Mucosa of descending colon (tissue), 3 donors: ENCODE measurements around the gene THADA. TPM values are rescaled to one million over a fixed set of nuclear protein-coding genes. Genes with fewer than 3 reads are reported as not detected.
A peak's percentile ranks its signal among the peaks of the same experiment; 100 is the strongest.

Experiments
- ATAC-seq: fragments of 200-7000 bp; cut with Tn5 transposase; one replicate; pipeline ENCODE4 v1.9.1; 2020; ENCODE audit warnings: mild to moderate bottlenecking, moderate library complexity
- DNase-seq, 3 donors: peaks; one replicate each; pipeline ENCODE4 v3.0.0-alpha.2; 2020
- H3K36me3 ChIP-seq: fragments of 200-600 bp; one replicate; pipeline ENCODE4 v1.8.0; 2021; ENCODE audit warnings: low read depth, mild to moderate bottlenecking
- H3K4me1 ChIP-seq: fragments of 200-600 bp; one replicate; pipeline ENCODE4 v1.8.0; 2021; ENCODE audit warnings: low read depth, mild to moderate bottlenecking
- H3K4me3 ChIP-seq: fragments of 200-600 bp; one replicate; pipeline ENCODE4 v1.8.0; 2021; ENCODE audit warnings: mild to moderate bottlenecking
- H3K9me3 ChIP-seq: fragments of 200-600 bp; one replicate; pipeline ENCODE4 v1.8.0; 2021; ENCODE audit warnings: mild to moderate bottlenecking
- CTCF ChIP-seq: fragments of 200-600 bp; IDR thresholded peaks from one replicate; pipeline ENCODE4 v1.8.0; 2022; ENCODE audit warnings: antibody characterized with exemption, mild to moderate bottlenecking
- intact Hi-C, 2 donors: fragments of 100-400 bp; cut with DNase I in 1 of 2; cut with micrococcal nuclease in 1 of 2; formaldehyde crosslinking; loops; one replicate each; pipeline versions ENCODE4 v1.11.0 to v1.11.1; 2022; cut with DNase I, micrococcal nuclease
- total RNA-seq, 3 donors: library from RNA; stranded (reverse); fragmentation: NEBNext Ultra II Directional in 2 of 3; extraction: Animal tissue kit (Norgen Biotek cat#: 25700) in 2 of 3; gene quantifications; one replicate each; pipeline versions ENCODE4 v1.2.1 to v1.2.4, GENCODE V29; 2021 to 2023
- donor health status: DM: no; HTN: no; CAD: no; lungs with moderate emphysema.
- donor health status: DM: no; HTN: no; CAD: no.
- donor health status: DM: no; HTN: yes; CAD: no.

THADA gene
- total RNA-seq, 3 donors from 2014 or later: 20.1 to 26.7 (median 25.3) TPM

DNA sequence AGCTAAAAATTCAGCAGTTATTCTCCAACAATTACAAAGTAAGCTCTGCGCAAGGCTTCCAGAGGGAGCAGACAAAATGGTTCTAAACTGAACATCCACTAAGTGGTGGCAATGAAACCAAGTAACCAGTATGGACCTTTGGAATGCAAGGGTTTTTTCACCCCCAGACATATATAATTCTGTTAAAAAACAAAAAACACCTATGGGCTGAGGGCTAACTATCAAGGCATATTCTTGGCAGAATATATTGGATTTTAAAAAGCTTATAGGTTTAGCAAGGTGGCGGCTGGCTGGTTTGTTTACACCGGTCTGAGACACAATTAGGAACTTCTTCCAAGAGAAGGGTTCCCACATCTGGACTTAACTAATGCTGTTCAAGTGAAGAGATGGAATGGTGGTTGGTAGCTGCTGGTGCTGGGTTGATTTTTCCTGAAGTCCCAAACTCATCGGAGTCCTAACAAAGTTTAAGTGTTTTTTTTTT lies 372.3 kb downstream of the THADA start:
- TF ChIP-seq CTCF: no peak
- DNase-seq (peak in 1 of 3 donors; percentile 17), ATAC-seq (no peak)
- H3K4me3 ChIP-seq: peak overlapping the region; percentile 95
- intact Hi-C loops: loop anchor here (5.0 to 10.0 kb wide), 3 partner anchors 66 to 261 kb away; no protein-coding TSS in a partner anchor
- peaks cover 14% of the 10 kb centered on the region for H3K36me3 ChIP-seq
- no peaks in the 10 kb centered on the region for H3K9me3 ChIP-seq
- peaks cover 23% of the 10 kb centered on the region for H3K4me1 ChIP-seq

DNA sequence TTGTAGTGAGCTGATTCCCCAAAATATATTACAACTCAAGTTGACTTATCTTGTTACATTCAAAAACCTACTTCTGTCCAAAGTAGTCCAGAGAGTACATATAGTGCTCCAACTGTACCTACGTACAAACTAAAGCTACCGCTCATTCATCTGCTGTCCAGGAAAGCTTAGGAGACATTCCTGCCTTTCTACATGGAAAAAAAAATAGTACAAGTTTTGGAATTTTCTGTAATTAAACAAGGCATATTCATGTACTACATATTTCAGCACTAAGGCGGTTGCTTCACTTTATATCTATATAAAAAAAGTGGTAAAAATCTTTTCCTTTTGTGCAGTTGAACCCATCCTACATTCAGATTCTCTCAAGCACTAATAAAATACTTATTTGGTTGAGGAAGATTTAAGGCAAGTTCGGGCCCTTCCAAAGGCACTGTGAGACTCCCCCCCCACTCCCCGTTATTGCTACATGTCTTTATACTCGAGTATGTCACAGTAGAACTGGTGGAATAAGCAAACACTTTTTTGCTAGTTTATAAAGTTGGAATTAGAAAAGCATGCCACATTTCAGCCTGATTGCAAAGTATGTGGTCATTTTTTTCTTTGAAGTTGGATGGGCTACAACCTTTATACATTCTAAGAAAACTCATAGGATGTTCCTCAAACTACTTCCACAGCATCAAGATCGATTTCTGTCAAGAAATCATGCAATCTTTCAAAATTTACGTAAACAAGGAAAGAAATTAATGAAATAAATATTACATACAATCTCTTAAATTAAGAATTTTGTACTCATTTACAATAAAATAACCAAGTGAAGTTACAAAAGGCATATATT lies 373.1 kb downstream of the THADA start:
- peak in 1 of 3 donors; percentile 63 for DNase-seq
- peaks cover 23% of the 10 kb centered on the region for H3K4me1 ChIP-seq
- H3K9me3 ChIP-seq: no peaks in the 10 kb centered on the region
- no peak for TF ChIP-seq CTCF
- ATAC-seq: no peak
- peak overlapping the region; percentile 95 for H3K4me3 ChIP-seq
- intact Hi-C loops: loop anchor here (5.0 to 10.0 kb wide), 3 partner anchors 65 to 262 kb away; no protein-coding TSS in a partner anchor
- peaks cover 14% of the 10 kb centered on the region for H3K36me3 ChIP-seq

GRCh38 chr2:43221763-43222474 lies 373.9 kb downstream of the THADA start:
- peaks cover 14% of the 10 kb centered on the region for H3K36me3 ChIP-seq
- no peaks in the 10 kb centered on the region for H3K9me3 ChIP-seq
- intact Hi-C loops: loop anchor here (2.0 to 10.0 kb wide), 4 partner anchors 53 to 263 kb away; no protein-coding TSS in a partner anchor
- peak; percentile 87 to 93 (median 88) for DNase-seq
- H3K4me1 ChIP-seq: peaks cover 26% of the 10 kb centered on the region
- ATAC-seq: peak; percentile 4
- no peak for TF ChIP-seq CTCF
- no peak overlapping the region for H3K4me3 ChIP-seq

- Histone ChIP-seq H3K4me1 (peaks cover 26% of the 10 kb centered on the region), H3K9me3 (no peaks in the 10 kb centered on the region), H3K4me3 (no peak overlapping the region), H3K36me3 (peaks cover 11% of the 10 kb centered on the region)
- no peak for TF ChIP-seq CTCF
- ATAC-seq (peak; percentile 0), DNase-seq (peak; percentile 70 to 84 (median 75))
- intact Hi-C loops: loop anchor here (2.0 to 10.0 kb wide), 4 partner anchors 52 to 264 kb away; no protein-coding TSS in a partner anchor
Measured at GRCh38 chr2:43221124-43221762, 374.6 kb downstream of the THADA start.

DNA sequence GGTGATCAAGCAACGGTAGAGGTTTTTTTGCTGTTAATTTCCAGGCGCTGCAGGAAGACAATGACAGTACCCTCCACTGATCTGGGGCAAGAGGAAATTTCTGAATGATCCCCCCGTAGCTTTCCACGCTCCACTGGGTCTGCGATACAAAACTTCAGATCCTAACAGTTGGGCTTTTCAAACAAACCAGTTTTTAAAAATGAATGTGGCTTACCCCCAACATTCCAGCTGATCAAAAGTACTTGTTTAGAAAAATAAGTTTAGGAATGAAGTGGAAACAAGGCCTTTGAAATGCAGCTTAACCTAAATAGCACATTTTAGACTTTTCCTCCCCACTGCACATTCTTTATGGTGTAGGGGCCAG lies 375.1 kb downstream of the THADA start:
- Histone ChIP-seq H3K4me1 (peaks cover 29% of the 10 kb centered on the region), H3K9me3 (no peaks in the 10 kb centered on the region), H3K36me3 (peaks cover 11% of the 10 kb centered on the region), H3K4me3 (peak overlapping the region; percentile 9)
- no peak for DNase-seq
- no peak for TF ChIP-seq CTCF
- no peak for ATAC-seq
- intact Hi-C loops: loop anchor here (2.0 to 10.0 kb wide), 4 partner anchors 52 to 264 kb away; no protein-coding TSS in a partner anchor
